ENCODE data around the gene ACAP1.

The ACAP1 gene

DNA sequence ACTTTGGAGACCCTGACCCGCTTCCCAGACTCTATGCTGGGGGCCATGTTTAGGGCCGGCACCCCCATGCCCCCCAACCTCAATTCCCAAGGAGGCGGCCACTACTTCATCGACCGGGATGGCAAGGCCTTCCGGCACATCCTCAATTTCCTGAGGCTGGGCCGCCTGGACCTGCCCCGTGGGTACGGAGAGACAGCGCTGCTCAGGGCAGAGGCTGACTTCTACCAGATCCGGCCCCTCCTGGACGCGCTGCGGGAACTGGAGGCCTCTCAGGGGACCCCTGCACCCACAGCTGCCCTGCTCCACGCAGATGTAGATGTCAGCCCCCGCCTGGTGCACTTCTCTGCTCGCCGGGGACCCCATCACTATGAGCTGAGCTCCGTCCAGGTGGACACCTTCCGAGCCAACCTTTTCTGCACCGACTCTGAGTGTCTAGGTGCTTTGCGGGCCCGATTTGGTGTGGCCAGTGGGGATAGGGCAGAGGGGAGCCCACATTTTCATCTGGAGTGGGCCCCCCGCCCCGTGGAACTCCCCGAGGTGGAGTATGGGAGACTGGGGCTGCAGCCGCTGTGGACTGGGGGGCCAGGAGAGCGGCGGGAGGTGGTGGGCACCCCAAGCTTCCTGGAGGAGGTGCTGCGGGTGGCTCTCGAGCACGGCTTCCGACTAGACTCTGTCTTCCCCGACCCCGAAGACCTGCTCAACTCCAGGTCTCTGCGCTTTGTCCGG is 16.7 kb downstream of the ACAP1 start:
- Histone ChIP-seq H3K36me3 (ENCODE audit: insufficient read depth, low read length) (no peaks in the 10 kb centered on the region), H3K9ac (ENCODE audit: insufficient read length) (no peak overlapping the region), H3K9me3 (ENCODE audit: low read depth, low read length) (no peaks in the 10 kb centered on the region), H3K4me3 (no peak overlapping the region), H3K27ac (no peak overlapping the region)
- no peak for TF ChIP-seq EZH2 (IDR thresholded peaks at IDR 0.05)
- DNase-seq (ENCODE audit: low read depth, low spot score): no peak

DNA sequence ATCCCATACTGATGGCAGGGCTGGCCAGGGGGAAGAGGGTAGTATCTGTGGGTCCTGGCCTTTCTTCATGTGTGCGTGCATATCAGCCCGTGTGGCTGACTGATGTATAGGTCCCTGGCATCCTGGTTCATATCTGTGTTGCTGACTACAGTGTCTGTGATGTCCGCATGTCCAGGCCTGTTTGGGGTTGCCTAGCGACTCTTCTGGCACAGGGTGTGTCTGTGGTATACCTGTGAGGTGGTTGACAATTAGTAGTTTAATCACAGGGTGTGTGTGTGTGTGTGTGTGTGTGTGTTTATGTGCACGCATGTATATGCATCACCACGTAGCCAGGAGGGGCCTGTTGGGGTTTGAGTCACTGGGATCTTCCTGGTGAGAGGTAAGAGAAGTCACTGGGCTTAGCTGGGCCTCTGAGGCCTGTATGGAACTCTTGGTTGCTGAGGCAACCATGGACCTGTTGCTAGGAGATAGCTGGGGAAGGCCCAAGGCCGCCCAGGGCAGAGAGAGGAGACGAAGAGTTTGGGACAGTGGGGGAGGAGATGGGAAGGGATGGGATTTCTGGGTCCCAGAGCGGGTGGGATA is 18.0 kb downstream of the ACAP1 start:
- no peak for DNase-seq (ENCODE audit: low read depth, low spot score)
- Histone ChIP-seq H3K4me3 (no peak overlapping the region), H3K9ac (ENCODE audit: insufficient read length) (no peak overlapping the region), H3K9me3 (ENCODE audit: low read depth, low read length) (no peaks in the 10 kb centered on the region), H3K36me3 (ENCODE audit: insufficient read depth, low read length) (no peaks in the 10 kb centered on the region), H3K27ac (no peak overlapping the region)
- TF ChIP-seq POLR2AphosphoS5 (IDR thresholded peaks at IDR 0.05; ENCODE audit: borderline replicate concordance, low read depth, low read length) (no peak), FOXP2 (optimal IDR thresholded peaks at IDR 0.05; ENCODE audit: control extremely low read depth, extremely low read length, insufficient read depth) (no peak), EZH2 (IDR thresholded peaks at IDR 0.05) (no peak)

DNA sequence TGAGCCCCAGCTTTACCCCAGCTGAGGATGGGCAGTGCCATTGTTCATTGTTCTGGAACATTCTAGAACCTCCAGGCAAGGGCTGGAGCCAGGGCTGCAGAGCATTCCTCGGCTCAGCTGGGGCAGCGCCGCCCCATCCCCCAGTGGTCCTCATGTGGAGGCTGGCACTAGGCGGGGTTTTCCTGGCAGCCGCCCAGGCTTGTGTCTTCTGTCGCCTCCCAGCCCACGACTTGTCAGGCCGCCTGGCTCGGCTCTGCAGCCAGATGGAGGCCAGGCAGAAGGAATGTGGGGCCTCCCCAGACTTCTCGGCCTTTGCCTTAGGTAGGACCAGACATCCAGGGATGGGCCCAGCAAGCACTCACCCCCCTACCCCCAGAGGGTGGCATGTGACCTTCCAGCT is 18.7 kb downstream of the ACAP1 start, which contains the start of gene TMEM95:
Gene TMEM95 (plus strand): TSS at position 104 of the 400 bp plus-strand sequence. CDS start 49 bp downstream, at position 153.
- no peaks in the 10 kb centered on the region for H3K36me3 ChIP-seq (ENCODE audit: insufficient read depth, low read length)
- no peak within 1 kb of the TSS for H3K4me3 ChIP-seq
- DNase-seq (ENCODE audit: low read depth, low spot score): no peak
- TF ChIP-seq EZH2 (IDR thresholded peaks at IDR 0.05) (no peak), FOXP2 (optimal IDR thresholded peaks at IDR 0.05; ENCODE audit: control extremely low read depth, extremely low read length, insufficient read depth) (no peak), POLR2AphosphoS5 (IDR thresholded peaks at IDR 0.05; ENCODE audit: borderline replicate concordance, low read depth, low read length) (no peak)
- H3K9ac ChIP-seq (ENCODE audit: insufficient read length): no peak within 1 kb of the TSS
- no peak within 1 kb of the TSS for H3K27ac ChIP-seq
- H3K9me3 ChIP-seq (ENCODE audit: low read depth, low read length): no peaks in the 10 kb centered on the region

DNA sequence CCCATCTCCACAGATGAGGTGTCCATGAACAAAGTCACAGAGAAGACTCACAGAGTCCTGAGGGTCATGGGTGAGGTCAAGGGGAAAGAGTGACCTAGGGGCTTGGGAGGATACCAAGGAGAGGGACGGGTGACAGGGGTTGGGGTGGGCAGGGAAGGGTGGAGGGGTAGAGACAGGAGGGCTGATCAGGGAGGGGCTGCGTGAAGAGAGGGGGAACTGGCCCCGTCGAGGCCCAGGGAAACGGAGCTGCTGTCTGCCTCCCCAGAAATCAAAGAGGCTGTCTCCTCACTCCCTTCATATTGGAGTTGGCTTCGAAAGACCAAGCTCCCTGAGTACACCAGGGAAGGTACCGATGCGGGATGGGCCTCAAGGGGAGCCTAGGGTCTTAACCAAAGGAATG is 19.2 kb downstream of the ACAP1 start:
- H3K4me3 ChIP-seq: no peak overlapping the region
- H3K27ac ChIP-seq: no peak overlapping the region
- no peaks in the 10 kb centered on the region for H3K9me3 ChIP-seq (ENCODE audit: low read depth, low read length)
- no peaks in the 10 kb centered on the region for H3K36me3 ChIP-seq (ENCODE audit: insufficient read depth, low read length)
- no peak for DNase-seq (ENCODE audit: low read depth, low spot score)
- H3K9ac ChIP-seq (ENCODE audit: insufficient read length): no peak overlapping the region
- no peak for TF ChIP-seq EZH2 (IDR thresholded peaks at IDR 0.05)
- no peak for TF ChIP-seq FOXP2 (optimal IDR thresholded peaks at IDR 0.05; ENCODE audit: control extremely low read depth, extremely low read length, insufficient read depth)
- TF ChIP-seq POLR2AphosphoS5 (IDR thresholded peaks at IDR 0.05; ENCODE audit: borderline replicate concordance, low read depth, low read length): no peak

DNA sequence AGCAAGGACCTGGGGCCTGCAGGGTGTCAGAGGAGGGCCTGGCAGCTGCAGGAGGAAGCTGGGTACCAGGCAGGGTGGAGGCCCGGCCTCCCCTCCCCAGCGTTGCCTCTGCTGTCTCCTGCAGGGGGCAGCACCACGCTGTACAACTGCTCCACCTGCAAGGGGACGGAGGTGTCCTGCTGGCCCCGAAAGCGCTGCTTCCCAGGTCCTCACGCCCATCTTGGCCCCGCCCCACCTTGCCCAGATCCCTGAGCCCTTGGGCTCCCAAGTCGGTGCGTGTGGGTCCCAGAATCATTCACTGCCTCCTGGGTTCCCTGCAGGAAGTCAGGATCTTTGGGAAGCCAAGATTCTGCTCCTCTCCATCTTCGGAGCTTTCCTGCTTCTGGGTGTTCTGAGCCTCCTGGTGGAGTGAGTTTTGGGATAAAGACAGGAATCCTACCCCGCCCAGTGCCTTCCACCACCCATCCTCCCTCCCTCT is 19.8 kb downstream of the ACAP1 start:
- DNase-seq (ENCODE audit: low read depth, low spot score): no peak
- H3K36me3 ChIP-seq (ENCODE audit: insufficient read depth, low read length): no peaks in the 10 kb centered on the region
- no peak overlapping the region for H3K4me3 ChIP-seq
- no peaks in the 10 kb centered on the region for H3K9me3 ChIP-seq (ENCODE audit: low read depth, low read length)
- H3K9ac ChIP-seq (ENCODE audit: insufficient read length): no peak overlapping the region
- TF ChIP-seq EZH2 (IDR thresholded peaks at IDR 0.05): no peak
- no peak for TF ChIP-seq FOXP2 (optimal IDR thresholded peaks at IDR 0.05; ENCODE audit: control extremely low read depth, extremely low read length, insufficient read depth)
- TF ChIP-seq POLR2AphosphoS5 (IDR thresholded peaks at IDR 0.05; ENCODE audit: borderline replicate concordance, low read depth, low read length): no peak
- H3K27ac ChIP-seq: no peak overlapping the region

DNA sequence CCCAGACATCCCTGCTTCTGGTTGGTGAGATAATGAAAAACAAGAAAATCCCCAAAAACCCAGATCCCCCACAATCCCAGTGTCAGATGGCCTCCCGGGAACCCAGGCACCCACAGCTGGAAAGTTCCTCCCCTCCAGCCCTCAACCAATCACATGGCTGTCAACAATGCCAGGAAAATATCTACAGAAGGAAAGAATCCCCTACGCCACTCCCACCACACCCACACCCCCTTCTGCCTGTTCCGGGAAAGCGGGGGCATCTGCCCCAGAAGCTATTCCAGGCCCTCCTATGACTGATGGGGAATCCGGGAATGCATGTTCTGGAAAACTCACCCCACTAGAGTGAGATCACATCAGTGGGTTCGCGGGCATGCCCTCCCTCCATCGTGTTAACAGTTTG is 20.4 kb downstream of the ACAP1 start:
- Histone ChIP-seq H3K36me3 (ENCODE audit: insufficient read depth, low read length) (no peaks in the 10 kb centered on the region), H3K27ac (no peak overlapping the region), H3K4me3 (no peak overlapping the region), H3K9me3 (ENCODE audit: low read depth, low read length) (no peaks in the 10 kb centered on the region), H3K9ac (ENCODE audit: insufficient read length) (no peak overlapping the region)
- TF ChIP-seq FOXP2 (optimal IDR thresholded peaks at IDR 0.05; ENCODE audit: control extremely low read depth, extremely low read length, insufficient read depth): no peak
- TF ChIP-seq EZH2 (IDR thresholded peaks at IDR 0.05): no peak
- no peak for TF ChIP-seq POLR2AphosphoS5 (IDR thresholded peaks at IDR 0.05; ENCODE audit: borderline replicate concordance, low read depth, low read length)
- DNase-seq (ENCODE audit: low read depth, low spot score): no peak

DNA sequence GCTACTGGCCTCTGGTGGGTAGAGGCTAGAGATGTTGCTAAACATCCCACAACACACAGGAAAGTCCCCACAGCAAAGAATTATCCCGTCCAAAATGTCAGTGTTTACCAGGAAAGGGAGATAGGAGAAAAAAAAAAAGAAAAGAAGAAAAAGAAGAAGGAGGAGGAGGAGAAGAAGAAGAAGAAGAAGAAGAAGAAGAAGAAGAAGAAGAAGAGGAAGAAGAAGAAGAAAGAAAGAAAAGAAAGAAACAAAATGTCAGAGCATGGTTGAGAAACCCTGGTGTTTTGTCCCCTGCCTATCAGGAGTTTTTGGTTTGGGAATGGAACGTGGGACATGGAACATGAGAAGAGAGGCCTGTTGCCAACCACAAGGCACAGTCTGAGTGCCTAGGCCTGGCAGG is 21.1 kb downstream of the ACAP1 start:
- Histone ChIP-seq H3K27ac (no peak overlapping the region), H3K9me3 (ENCODE audit: low read depth, low read length) (no peaks in the 10 kb centered on the region), H3K9ac (ENCODE audit: insufficient read length) (no peak overlapping the region), H3K4me3 (no peak overlapping the region), H3K36me3 (ENCODE audit: insufficient read depth, low read length) (no peaks in the 10 kb centered on the region)
- TF ChIP-seq FOXP2 (optimal IDR thresholded peaks at IDR 0.05; ENCODE audit: control extremely low read depth, extremely low read length, insufficient read depth) (no peak), EZH2 (IDR thresholded peaks at IDR 0.05) (no peak), POLR2AphosphoS5 (IDR thresholded peaks at IDR 0.05; ENCODE audit: borderline replicate concordance, low read depth, low read length) (no peak)
- no peak for DNase-seq (ENCODE audit: low read depth, low spot score)

DNA sequence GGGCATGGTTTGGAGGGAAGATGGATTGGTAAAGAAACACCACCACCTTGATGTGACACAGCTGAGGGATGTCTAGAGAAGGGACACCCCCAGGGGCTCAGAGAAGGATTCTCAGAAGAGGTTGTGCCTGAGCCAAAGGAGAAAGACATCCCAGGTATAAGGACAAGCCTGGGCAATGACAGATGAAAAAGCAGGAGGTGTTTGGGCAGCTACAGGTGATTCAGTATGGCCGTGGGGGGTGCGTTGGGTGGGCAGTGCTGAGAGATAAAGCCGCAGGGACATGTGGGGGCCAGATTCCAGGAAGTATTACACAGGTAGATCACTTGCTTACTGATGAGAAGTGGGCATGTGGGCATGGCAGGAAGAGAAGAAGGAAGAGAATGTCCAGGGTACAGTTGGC is 25.6 kb downstream of the ACAP1 start:
- Histone ChIP-seq H3K36me3 (ENCODE audit: insufficient read depth, low read length) (no peaks in the 10 kb centered on the region), H3K27ac (no peak overlapping the region), H3K4me3 (no peak overlapping the region), H3K9me3 (ENCODE audit: low read depth, low read length) (no peaks in the 10 kb centered on the region), H3K9ac (ENCODE audit: insufficient read length) (no peak overlapping the region)
- TF ChIP-seq EZH2 (IDR thresholded peaks at IDR 0.05): no peak
- no peak for TF ChIP-seq POLR2AphosphoS5 (IDR thresholded peaks at IDR 0.05; ENCODE audit: borderline replicate concordance, low read depth, low read length)
- TF ChIP-seq FOXP2 (optimal IDR thresholded peaks at IDR 0.05; ENCODE audit: control extremely low read depth, extremely low read length, insufficient read depth): no peak
- DNase-seq (ENCODE audit: low read depth, low spot score): no peak

Data from SK-N-MC (cell line).